ENCODE results near the gene FA2H.

Gene FA2H

DNA sequence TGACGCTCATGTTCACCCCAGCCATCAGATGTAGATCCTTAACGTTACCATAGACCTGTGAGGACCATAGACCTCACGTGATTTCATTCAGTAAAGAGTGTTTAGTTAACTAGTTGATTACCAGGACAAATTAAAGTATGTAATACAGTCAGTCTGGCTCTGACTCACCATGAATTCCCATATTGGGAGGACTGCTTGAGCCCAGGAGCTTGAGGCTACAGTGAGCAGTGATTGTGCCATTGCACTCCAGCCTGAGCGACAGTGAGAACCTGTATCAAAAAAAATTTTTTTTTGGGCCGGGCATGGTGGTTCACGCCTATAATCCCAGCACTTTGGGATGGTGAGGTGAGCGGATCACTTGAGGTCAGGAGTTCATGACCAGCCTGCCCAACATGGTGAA, 13.5 kb upstream of the FA2H start:
- ChIA-PET POLR2A (no interaction called here), CTCF (interaction anchor here (1.0 to 1.3 kb wide), 3 partner anchors 14 to 72 kb away, joined by 3 read pairs; no protein-coding TSS in a partner anchor)
- TF ChIP-seq, protein P1, sequence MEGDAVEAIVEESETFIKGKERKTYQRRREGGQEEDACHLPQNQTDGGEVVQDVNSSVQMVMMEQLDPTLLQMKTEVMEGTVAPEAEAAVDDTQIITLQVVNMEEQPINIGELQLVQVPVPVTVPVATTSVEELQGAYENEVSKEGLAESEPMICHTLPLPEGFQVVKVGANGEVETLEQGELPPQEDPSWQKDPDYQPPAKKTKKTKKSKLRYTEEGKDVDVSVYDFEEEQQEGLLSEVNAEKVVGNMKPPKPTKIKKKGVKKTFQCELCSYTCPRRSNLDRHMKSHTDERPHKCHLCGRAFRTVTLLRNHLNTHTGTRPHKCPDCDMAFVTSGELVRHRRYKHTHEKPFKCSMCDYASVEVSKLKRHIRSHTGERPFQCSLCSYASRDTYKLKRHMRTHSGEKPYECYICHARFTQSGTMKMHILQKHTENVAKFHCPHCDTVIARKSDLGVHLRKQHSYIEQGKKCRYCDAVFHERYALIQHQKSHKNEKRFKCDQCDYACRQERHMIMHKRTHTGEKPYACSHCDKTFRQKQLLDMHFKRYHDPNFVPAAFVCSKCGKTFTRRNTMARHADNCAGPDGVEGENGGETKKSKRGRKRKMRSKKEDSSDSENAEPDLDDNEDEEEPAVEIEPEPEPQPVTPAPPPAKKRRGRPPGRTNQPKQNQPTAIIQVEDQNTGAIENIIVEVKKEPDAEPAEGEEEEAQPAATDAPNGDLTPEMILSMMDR (IDR thresholded peaks at IDR 0.05; ENCODE audit: control extremely low read depth, extremely low read depth, low read depth, missing control alignments), result no peak
- no peak for DNase-seq (ENCODE audit: extremely low spot score)

DNA sequence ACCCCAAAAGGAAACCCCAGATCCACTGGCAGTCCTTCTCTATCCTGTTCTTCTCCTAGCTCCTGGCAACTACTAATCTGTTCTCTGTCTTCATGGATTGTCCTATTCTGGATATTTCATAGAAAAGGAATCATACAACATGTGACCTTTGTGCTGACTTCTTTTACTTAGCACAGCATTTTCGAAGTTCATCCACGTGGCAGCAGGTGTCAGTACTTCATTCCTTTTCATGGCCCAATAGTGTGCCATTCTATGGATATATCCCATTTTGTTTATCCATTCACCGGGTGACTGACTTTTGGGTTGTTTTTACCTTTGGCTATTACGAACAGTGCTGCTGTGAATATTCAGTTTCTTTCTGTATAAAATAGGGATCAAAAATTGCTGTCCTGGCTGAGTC, 10.4 kb upstream of the FA2H start:
- CTCF ChIA-PET, result no interaction called here
- POLR2A ChIA-PET, result no interaction called here
- DNase-seq (ENCODE audit: extremely low spot score), result no peak
- TF ChIP-seq, protein P1 (IDR thresholded peaks at IDR 0.05; ENCODE audit: control extremely low read depth, extremely low read depth, low read depth, missing control alignments), result no peak

DNA sequence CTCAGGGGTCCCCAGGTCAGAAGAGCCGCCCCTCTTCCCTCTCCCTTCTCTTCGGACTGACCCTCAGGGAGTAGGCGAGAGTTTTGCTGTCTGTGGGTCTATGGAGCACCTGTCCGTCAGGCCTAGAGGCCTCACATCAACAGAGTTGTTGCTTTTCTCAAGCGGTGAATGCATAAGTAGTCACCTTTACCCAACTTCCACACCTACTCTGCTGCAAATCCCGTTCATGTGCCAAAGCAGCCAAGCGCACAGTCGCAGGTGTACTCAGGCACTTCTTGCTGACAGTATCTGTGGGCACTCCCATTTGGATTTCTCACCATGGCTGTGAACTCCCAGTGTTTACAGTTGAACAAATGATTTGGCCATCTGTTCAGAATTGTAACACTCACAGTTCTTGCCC, 4.0 kb upstream of the FA2H start:
- ChIA-PET CTCF (no interaction called here), POLR2A (no interaction called here)
- TF ChIP-seq, protein P1 (IDR thresholded peaks at IDR 0.05; ENCODE audit: control extremely low read depth, extremely low read depth, low read depth, missing control alignments), result no peak
- DNase-seq (ENCODE audit: extremely low spot score), result no peak

DNA sequence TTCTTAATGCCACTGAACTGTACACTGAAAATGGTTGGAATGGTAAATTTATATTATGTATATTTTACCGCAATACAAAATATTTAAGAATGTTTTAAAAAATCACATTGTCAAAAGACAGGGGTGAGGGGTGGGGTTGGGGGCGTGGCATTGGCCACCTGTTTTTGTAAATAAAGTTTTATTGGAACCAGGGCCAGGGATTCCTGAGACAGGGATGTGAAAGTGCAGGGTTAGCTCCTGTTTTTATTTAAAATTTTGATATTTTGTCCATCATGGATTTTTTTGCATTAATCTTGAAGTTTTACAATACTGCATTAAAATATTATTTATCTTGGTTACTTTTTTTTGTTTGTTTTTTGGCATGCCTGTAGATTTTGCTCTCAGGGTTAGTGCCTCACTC, 2.3 kb upstream of the FA2H start:
- TF ChIP-seq, protein P1 (IDR thresholded peaks at IDR 0.05; ENCODE audit: control extremely low read depth, extremely low read depth, low read depth, missing control alignments), result no peak
- no peak for DNase-seq (ENCODE audit: extremely low spot score)
- POLR2A ChIA-PET, result no interaction called here
- CTCF ChIA-PET, result no interaction called here

DNA sequence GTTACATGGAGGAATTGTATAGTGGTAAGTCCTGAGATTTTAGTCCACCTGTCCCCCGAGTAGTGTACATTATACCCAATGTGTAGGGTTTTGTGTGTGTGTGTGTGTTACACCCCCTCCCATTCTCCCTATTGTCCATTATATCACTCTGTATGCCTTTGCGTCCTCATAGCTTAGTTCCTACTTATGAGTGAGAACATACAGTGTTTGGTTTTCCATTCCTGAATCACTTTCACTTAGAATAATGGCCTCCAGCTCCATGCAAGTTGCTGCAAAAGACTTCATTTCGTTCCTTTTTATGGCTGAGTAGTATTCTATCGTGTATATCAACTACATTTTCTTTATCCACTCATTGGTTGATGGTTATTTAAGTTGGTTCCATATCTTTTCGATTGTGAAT, 635 bp upstream of the FA2H start:
- DNase-seq (ENCODE audit: extremely low spot score), result no peak
- TF ChIP-seq, protein P1 (IDR thresholded peaks at IDR 0.05; ENCODE audit: control extremely low read depth, extremely low read depth, low read depth, missing control alignments), result no peak
- CTCF ChIA-PET, result interaction anchor here (0.8 to 3.0 kb wide), 8 partner anchors 8 to 336 kb away, joined by 3 to 20 read pairs (median 4); no protein-coding TSS in a partner anchor
- POLR2A ChIA-PET, result no interaction called here

DNA sequence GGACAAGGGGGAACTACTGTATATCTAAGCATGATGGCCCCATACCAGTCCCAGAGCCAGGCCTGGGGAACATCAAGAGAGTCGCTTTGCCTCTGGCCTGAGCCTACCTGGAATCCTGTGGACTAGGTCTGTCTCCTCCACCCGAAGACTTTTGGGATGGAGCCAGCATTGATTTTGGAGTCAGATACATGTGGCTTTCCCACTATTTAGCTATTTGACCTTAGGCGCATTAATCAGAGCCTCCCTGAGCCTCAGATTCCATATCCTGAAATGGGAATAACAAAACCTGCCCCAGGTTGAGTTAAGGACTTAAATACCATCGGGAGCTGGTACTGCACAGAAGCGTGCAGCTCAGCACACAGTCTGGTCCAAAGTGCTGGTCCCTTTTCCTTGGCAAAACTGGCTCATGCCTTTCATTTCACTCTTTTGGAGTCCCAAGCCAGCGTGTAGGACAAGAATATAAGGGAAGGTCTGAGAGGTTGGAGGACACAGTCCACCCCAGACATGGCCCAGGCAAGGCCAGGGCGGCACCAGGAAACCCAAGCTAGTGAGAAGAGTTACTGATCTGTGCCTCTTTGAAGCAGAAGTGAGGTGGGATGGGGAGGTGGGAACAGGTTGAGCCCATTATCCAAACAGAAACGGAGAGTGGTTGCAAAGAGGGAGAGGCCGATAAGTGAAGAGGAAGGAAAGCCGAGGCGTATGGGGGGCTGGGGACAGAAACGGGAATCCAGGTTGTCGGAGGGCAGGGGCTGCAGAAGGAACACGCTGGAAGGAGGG, 986 bp downstream of the FA2H start:
- no peak for DNase-seq (ENCODE audit: extremely low spot score)
- TF ChIP-seq, protein P1 (IDR thresholded peaks at IDR 0.05; ENCODE audit: control extremely low read depth, extremely low read depth, low read depth, missing control alignments), result no peak
- CTCF ChIA-PET, result interaction anchor here (1.1 to 3.0 kb wide), 7 partner anchors 15 to 337 kb away, joined by 3 to 20 read pairs (median 4); no protein-coding TSS in a partner anchor
- POLR2A ChIA-PET, result no interaction called here
